Endothelial cell of umbilical vein (primary cell): ENCODE results near the gene CHST11.

Source experiments
- CTCF ChIP-seq, 2 donors: IDR thresholded peaks; 1 replicate in 1 of 2; 2 replicates in 1 of 2; pipeline ENCODE4 v1.5.1; 2011; ENCODE audit warnings: low read length in 2 of 2, mild to moderate bottlenecking in 2 of 2, moderate library complexity in 2 of 2, control low read depth in 1 of 2, inconsistent platforms in 1 of 2, low read depth in 1 of 2; ENCODE audit not compliant: insufficient read depth in 1 of 2; ENCODE audit errors: extremely low read depth in 1 of 2
- POLR2A ChIP-seq: IDR thresholded peaks from 2 replicates; pipeline ENCODE4 v1.6.1; 2012; ENCODE audit warnings: low read depth, mild to moderate bottlenecking, control low read depth, low read length
- POLR2AphosphoS5 ChIP-seq: IDR thresholded peaks from 2 replicates; pipeline ENCODE4 v1.6.1; 2012; ENCODE audit warnings: low read depth, mild to moderate bottlenecking, control low read depth, low read length, moderate library complexity; ENCODE audit not compliant: insufficient read depth

GRCh38 chr12:104494137-104494792 is 37.5 kb downstream of the CHST11 start:
- TF ChIP-seq CTCF (IDR thresholded peaks at IDR 0.05; ENCODE audit: extremely low read depth in 1 of 2, insufficient read depth in 1 of 2, low read depth in 1 of 2, low read length in 2 of 2): no peak
- TF ChIP-seq POLR2AphosphoS5: no peak
- TF ChIP-seq POLR2A: no peak
